ENCODE measurements around the gene PTPN1. TPM values are rescaled to one million over a fixed set of nuclear protein-coding genes. Genes with fewer than 3 reads are reported as not detected.
A peak's percentile ranks its signal among the peaks of the same experiment; 100 is the strongest.
"Not testable (repeated sequence)": the region's sequence is repeated elsewhere in the genome, so short reads cannot be mapped to it uniquely, and the experiment has no call there.

PTPN1 gene
- total RNA-seq, 2 donors from 2014 or later = 33.2 to 37.9 TPM

GRCh38 chr20:50469796-50470195, 40.4 kb upstream of the PTPN1 start:
- no peak for TF ChIP-seq CTCF (IDR thresholded peaks at IDR 0.05)
- DNase-seq = no peak
- peaks cover 7% of the 10 kb centered on the region for H3K4me1 ChIP-seq
- H3K27ac ChIP-seq = no peak overlapping the region
- no peak overlapping the region for H3K4me3 ChIP-seq
- intact Hi-C loops (cut with DNase I) = loop anchor here (10.0 kb wide), 1 partner anchor 195 kb away; no protein-coding TSS in a partner anchor
- H3K9me3 ChIP-seq = no peaks in the 10 kb centered on the region
- H3K27me3 ChIP-seq = no peaks in the 10 kb centered on the region
- no peak overlapping the region for H3K9ac ChIP-seq (ENCODE audit: low read depth in 2 of 2, low read length in 2 of 2)
- no peaks in the 10 kb centered on the region for H3K36me3 ChIP-seq

- TF ChIP-seq CTCF (IDR thresholded peaks at IDR 0.05) = no peak
- H3K36me3 ChIP-seq = no peaks in the 10 kb centered on the region
- DNase-seq = no peak
- no peaks in the 10 kb centered on the region for H3K27me3 ChIP-seq
- intact Hi-C loops (cut with DNase I) = no loop called here
- peak overlapping the region in 1 of 2 donors; percentile 6 for H3K9ac ChIP-seq (ENCODE audit: low read depth in 2 of 2, low read length in 2 of 2)
- H3K4me3 ChIP-seq = no peak overlapping the region
- H3K27ac ChIP-seq = no peak overlapping the region
- peaks cover 7% of the 10 kb centered on the region for H3K4me1 ChIP-seq
- H3K9me3 ChIP-seq = no peaks in the 10 kb centered on the region
Measured at GRCh38 chr20:50470264-50470858, 39.8 kb upstream of the PTPN1 start.

- Histone ChIP-seq H3K9me3 (no peaks in the 10 kb centered on the region), H3K4me3 (no peak overlapping the region), H3K27me3 (no peaks in the 10 kb centered on the region), H3K27ac (peak overlapping the region; percentile 4), H3K9ac (ENCODE audit: low read depth in 2 of 2, low read length in 2 of 2) (no peak overlapping the region), H3K4me1 (peaks cover 7% of the 10 kb centered on the region), H3K36me3 (no peaks in the 10 kb centered on the region)
- no peak for TF ChIP-seq CTCF (IDR thresholded peaks at IDR 0.05)
- intact Hi-C loops (cut with DNase I) = no loop called here
- no peak for DNase-seq
Measured at GRCh38 chr20:50471231-50471630, 39.0 kb upstream of the PTPN1 start.

GRCh38 chr20:50472693-50473664, 37.2 kb upstream of the PTPN1 start:
- no peaks in the 10 kb centered on the region for H3K36me3 ChIP-seq
- no peak for DNase-seq
- no peak overlapping the region for H3K4me3 ChIP-seq
- no peaks in the 10 kb centered on the region for H3K27me3 ChIP-seq
- TF ChIP-seq CTCF (IDR thresholded peaks at IDR 0.05) = no peak
- H3K4me1 ChIP-seq = peaks cover 7% of the 10 kb centered on the region
- no peak overlapping the region for H3K9ac ChIP-seq (ENCODE audit: low read depth in 2 of 2, low read length in 2 of 2)
- no peak overlapping the region for H3K27ac ChIP-seq
- intact Hi-C loops (cut with DNase I) = no loop called here
- H3K9me3 ChIP-seq = no peaks in the 10 kb centered on the region

GRCh38 chr20:50474356-50474755, 35.8 kb upstream of the PTPN1 start:
- intact Hi-C loops (cut with DNase I); H3K4me1 ChIP-seq; H3K27ac ChIP-seq; H3K36me3 ChIP-seq; H3K27me3 ChIP-seq; DNase-seq; H3K9ac ChIP-seq (ENCODE audit: low read depth in 2 of 2, low read length in 2 of 2); H3K4me3 ChIP-seq; H3K9me3 ChIP-seq: not testable (repeated sequence)

Data from colonic mucosa (tissue), 4 donors.